NCI-H526 treated with DMSO at 0.1 percent for 48 hours (cell line): Measurements from ENCODE around the gene F2RL2.
"Not testable (repeated sequence)": the region's sequence is repeated elsewhere in the genome, so short reads cannot be mapped to it uniquely, and the experiment has no call there.

Source experiments
- DNase-seq: peaks from one replicate; lab custom pipeline; 2025; lab: John Stamatoyannopoulos, UW

F2RL2 gene

DNA sequence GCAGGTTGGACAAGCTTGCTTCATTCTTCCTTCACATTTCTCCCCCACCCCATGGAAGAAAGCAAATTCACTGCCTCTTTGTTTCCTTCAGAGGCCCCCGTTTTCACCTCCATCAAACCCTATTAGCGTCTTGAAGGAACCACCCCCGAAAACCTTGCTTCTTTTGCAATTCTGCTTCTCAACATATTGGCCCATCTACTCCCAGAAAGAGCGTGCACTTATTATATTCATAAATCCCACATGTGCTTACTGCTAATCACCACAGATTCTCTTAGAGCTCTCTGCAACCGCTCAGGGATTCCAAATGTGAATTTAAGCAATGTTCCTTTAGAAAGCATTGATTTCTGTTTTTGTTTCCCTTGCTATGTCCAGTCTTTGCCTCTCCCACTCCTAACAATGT, 1.1 kb downstream of the F2RL2 start:
- no peak for DNase-seq

DNA sequence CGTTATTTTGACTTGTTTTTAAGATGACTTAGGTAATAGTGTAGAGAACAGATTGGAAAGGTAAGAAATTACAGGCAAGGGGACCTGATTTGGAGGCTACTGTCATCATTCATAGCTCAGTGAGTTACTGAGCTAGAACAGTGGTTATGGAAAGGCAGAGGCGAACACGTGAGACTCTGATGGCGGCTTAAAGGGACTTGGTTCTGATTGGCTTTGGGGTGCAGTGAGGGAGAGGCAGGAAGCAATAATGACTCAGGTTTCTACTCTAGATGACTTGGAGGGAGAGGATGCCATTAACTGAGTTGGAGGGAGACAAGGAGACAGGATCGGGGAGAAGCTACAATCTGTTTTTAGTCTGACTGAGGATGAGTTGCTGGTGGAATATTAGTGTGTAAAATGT, 3.0 kb downstream of the F2RL2 start:
- DNase-seq, result no peak

DNA sequence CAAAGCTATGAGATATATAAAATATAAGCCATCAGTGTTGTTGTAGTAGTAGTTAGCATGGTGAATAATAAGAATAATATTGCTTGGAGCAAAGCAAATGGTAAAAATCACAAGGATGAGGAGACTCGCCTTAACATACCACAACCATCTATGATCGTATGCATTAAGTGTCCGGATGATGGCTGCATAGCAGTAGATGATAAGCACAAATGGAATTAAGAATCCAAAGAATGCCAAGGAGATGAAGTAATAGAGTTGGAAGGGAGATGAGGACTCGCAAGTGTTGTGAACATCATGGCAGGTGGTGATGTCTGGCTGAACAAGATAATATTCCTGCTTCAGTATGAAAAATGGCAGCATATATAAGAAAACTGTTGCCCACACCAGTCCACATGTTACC, 5.5 kb downstream of the F2RL2 start:
- no peak for DNase-seq

DNA sequence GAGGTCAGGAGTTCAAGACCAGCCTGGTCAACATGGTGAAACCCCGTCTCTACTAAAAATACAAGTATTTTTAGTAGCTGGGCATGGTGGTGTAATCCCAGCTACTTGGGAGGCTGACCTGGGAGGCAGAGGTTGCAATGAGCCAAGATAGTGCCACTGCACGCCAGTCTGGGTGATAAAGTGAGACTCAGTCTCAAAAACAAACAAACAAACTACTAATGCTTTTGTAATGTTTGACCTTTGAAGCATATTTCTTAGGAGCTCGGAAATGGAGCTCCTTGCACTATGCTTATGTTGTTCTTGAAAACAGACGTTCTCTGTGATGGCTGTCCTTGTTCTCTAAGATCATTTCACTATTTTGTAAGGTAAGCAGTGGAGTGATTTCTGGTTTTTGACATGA, 6.0 kb downstream of the F2RL2 start:
- no peak for DNase-seq

DNA sequence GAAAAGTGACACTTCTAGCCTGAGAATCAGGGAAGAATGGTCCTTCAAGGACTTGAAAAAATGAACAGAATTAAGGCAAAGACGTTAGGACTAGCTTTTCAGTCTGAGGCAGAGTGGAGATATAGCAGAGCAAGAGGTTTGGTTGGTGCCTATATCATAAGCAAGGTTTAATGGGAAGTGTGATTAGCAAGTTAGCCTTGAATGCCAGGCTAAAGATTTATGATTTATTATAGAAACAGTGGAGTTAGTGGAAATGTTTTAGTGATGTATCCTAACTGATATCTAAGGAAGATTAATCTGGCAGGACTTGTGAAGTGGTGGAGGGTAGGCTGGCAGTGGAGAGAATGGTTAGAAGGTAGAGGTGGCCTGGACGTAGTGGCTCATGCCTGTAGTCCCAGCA, 7.0 kb downstream of the F2RL2 start:
- no peak for DNase-seq

DNA sequence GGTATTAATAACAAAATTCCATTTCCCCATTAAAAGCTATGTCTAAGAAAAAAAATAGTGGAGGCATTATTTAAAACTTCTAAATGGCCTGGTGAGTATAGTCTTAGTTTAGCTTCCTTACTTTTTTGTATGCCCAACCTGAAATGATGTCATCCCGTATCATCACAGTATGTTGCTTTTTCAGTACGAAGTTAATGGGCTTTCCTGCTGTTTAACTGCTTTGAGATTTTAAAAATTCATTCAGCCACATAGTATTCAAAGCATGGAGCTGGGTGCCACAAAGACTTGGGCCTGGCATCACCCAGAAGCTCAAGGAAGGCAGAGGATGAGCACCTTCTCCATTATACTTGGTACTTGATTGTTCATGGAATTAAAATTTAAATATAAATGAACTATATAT, 7.4 kb downstream of the F2RL2 start:
- no peak for DNase-seq

DNA sequence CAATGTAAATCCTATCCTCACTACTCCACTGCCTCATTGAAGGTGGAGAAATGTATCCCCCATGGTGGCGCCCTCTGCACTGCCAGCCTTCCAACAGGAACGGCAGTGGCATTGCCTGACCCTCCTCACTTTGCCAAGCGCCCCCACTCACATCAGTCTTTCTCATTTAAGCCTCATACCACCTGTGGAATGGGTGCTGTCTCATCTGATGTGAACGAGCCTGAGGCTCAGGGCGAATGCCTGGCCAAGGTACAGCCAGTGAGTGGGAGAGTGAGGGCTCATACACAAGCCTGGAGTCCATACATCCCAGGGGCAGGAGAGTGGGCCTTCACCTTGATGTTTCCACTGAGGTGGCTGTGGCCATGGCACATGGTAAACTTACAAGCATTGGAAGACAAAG, 10.3 kb downstream of the F2RL2 start:
- no peak for DNase-seq

DNA sequence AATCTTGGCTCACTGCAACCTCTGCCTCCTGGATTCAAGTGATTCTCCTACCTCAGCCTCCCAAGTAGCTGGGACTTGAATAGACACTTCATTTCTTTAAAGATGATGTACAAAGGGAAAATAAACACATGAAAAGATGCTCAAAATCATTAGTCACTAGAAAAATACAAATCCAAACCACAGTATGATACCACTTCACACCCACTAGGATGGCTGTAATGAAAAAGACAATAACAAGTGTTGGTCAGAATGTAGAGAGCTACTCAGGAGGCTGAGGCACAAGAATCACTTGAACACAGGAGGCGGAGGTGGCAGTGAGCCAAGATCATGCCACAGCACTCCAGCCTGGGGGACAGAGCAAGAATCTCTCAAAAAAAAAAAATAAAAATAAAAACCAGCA, 13.0 kb downstream of the F2RL2 start:
- DNase-seq, result no peak

DNA sequence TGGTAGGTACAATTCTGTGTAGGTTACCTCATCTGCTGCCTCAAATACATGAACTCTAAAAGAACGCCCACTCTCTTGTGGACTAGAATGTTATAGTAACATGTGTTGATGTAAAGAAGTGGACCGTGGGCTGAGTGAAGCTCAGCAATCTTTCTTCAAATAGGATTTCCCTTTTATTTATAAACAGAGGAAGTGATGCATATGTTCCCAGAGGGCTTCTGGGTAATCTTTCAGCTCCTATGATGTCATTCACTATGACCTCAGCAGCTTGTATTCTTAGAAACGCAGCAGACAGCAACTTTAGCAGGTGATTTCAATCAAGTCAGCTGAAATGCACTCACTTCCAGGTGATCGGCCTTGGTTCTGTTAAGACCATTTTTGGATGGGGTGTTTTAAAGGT, 14.4 kb downstream of the F2RL2 start:
- no peak for DNase-seq

DNA sequence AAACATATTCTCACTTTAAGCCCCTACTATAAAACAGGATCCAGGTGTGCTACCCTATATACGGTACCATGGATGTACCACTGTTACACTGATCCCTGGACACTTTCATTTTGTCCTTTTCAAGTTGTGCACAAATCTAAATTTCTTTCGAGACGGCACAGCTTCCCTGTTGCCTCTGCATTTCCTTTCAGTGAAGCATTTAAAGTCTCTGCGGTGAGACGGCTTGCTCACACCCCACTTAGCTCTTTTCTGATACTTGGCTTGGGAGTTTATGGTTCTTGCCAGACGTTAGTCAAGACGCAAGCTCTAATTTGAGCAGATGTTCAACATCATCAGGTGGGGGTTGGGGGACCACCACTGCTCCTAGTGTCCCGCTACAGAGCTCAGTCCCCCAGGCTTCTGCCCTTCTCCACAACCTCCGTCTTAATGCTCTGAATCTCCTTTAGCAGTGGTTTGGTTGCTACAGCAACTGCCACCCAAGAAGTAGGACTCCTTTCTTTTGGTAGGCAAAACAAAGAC, 15.8 kb downstream of the F2RL2 start:
- no peak for DNase-seq

DNA sequence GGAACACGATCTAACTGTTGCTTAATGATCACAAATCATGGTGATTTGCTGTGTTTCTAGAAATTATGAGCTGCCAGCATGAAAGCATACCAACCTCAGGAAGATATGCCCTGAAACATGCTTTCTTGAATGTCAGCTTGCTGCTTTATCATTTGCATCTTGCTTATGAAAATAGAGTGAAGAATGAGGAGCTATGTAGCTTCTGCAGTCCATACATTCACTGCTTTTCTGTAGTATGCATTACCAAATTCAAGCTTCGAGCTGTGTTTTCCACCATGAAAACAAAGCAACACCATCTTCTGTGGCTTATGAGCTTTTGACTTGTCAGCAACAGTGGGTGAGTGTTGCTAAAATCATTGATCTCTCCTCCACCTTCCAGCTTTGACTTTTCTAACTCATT, 16.5 kb downstream of the F2RL2 start:
- DNase-seq, result no peak

DNA sequence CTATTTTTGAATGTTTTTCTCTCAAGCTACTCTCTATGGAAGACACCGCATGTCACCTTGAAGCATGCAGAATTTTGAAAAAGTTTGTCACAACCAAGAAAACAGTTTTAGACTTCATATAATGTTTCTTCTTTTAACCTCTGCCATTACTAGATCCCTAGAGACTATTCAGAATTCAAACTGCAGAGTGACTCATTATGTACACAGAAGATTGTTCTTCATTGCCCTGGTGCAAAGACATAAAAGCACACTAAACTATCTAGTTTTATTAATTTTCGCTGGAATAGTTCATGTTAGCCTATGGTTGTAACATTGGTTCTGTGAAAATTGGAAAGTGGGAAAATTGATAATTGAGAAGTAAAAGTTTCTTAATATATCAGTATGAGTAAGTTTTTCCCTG, 18.4 kb downstream of the F2RL2 start:
- DNase-seq, result no peak

DNA sequence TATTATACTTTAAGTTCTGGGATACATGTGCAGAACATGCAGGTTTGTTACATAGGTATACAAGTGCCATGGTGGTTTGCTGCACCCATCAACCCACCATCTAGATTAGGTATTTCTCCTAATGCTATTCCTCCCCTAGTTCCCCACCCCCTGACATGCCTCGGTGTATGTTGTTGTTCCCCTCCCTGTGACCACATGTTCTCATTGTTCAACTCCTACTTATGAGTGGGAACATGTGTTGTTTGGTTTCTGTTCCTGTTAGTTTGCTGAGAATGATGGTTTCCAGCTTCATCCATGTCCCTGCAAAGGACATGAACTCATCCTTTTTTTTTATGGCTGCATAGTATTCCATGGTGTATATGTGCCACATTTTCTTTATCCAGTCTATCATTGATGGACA, 19.2 kb downstream of the F2RL2 start:
- not testable (repeated sequence) for DNase-seq

DNA sequence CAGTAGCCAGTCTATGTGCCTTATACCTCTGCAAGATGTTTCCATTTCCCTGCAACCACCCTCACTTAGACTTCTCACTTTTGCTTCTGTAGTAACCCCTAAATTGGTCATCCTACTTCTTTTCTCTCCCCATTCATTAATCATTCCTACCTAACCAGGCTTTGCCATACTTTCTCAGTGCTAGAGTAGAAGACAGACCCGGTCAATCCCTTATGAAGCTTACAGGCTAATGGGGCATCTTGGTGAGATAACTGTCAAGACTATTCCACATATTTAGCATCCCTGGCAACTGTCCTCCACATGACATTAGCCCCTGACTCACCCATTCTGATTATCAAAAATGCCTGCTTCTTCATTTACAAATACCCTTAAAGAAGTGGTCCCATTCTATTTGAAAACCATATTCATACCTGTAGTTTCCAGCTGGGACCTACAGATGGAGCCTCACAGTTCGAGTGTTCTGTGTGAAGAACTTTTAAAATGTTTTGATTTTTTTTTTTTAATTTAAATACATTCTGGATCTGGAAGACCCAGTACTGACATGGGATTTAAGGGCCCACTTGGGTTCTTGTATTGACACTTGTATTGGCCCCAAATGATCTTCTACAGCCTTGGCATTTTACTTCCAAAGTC, 21.0 kb downstream of the F2RL2 start:
- no peak for DNase-seq

DNA sequence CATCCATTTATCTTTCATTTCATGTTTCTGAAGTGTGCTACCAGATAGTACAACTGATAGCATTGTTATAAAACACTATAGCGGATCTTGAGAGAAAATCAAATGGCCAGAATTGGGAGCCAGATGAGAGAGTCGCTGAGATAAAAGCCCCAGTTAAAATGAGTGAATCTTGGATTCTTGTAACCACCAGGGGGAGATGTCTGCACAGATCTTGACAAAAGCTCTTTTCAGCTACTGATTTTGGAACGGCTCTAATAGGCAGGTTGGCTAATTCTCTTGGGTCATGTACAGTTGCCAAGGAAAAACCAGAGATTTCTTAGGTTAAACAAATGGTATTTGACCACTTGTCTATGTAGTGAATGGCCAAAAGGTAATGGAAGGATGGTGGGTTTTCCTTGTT, 21.7 kb downstream of the F2RL2 start:
- no peak for DNase-seq

DNA sequence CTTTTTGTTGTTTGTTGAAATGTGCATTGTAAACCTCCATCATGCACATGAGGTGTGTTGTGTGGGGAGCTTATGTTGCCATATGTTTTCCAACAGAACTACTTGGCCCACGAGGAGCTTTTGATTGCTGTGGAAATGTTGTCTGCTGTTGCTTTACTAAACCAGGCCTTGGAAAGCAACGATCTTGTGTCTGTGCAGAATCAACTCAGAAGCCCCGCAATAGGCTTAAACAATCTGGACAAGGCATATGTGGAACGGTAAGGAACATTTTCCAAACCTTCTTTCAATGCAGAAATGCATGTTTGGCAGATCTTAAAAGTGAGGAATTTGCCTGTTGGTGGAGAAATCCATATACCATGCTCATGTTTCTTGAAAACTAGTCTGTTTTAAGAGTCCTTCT, 22.5 kb downstream of the F2RL2 start:
- DNase-seq, result no peak

DNA sequence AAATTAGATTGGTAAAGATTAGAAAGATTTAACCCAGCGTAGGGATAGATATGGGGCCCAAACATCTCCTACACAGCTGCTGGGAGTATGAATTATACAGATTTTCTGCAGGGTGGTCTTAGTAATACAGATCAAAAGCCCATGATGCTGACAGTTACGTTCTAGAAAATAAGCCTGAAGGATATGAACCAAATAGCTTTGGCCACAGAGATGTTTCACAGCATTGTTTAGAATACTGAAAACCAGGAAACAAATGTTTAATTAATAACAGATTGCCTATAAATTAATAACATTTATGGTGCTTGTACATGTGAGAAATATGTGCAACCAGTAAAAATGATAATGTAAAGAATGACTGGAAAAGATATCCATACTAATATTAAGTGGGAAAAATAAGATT, 24.7 kb downstream of the F2RL2 start:
- DNase-seq, result no peak

DNA sequence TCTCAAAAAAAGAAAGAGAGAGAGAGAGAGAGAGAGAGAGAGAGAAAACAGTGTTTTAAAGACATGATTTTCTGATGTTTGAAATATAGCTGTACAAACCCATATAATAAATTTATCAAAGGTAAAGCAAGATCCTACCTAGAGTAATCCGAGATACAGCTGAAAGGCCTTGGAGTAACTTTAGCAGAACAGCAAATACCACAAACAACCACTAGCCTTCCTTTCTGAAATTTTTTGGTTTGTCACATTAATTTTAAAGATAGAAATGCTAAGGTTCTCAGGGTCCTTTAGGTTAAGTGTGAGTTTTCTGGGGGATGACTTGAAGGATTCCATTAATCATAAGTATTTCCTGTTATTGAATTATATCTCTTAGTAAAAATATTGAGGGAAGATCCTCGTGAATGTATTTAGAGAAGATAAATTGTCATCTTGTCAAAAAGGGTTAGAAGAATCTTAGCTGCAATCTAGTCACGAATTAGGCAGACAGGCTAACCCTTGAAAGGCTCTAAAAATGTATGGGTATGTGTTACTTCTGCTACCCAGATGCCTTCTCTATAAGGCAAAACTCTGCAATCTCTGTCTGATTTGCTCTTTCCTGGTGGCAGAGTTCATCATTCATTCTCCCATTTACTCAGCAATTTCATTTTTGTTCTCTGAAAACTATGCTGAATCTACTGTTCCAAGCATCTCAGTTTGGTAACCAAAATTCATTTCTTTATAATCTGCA, 27.3 kb downstream of the F2RL2 start:
- DNase-seq, result no peak

DNA sequence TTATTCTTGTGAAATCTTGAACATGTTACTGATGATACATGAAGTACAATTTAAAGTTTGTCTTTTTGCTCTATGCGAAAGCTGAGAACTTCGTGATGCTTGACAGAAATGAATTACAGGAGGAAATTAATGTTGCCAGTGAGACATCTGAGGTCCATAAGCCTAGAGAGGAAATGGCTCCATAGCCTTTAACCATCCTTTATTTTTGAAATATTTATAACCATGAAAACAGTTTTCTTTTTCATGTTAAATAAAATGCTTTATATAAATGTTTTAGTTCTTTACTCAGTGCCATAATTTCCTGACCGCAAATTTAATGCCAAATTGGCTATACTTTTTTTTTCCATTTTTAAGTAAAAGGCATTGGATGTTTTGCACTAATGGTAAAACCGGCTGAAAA, 29.1 kb downstream of the F2RL2 start:
- no peak for DNase-seq

DNA sequence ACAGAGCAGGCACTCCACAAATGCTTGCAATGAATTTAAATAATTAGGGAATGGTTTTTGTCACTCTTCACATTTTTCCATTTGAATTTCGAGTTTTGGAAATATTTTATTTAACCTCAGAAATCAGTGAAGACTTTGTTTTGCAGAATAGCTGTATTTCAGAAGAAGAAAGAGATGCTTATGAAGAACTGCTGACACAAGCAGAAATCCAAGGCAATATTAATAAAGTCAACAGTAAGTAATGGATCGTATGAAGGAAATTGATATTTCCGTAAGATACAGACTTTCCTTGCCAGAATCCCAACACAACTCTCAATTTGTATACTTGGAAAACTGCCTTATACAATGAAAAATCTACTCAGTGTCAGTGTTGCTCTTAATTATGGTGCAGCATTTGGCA, 30.5 kb downstream of the F2RL2 start:
- no peak for DNase-seq

DNA sequence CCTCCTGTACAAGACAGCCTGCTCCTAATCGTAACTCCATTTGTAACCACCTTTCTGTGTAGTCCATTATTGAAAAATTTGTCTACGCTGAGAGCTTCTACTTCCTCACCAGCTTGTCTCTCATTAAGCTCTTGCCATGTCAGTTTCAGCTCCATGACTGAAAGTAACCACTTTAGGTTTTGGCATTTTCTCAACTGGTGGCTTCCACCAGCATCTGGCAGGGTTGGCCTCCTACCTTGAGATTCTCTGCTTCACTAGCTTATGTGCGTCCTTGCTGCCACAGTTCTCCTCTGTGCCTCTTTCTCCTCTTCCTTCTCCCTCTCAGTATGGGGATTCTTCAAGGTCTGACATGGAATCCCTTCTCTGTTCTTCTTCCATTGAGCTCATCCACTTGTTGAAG, 31.8 kb downstream of the F2RL2 start:
- no peak for DNase-seq

DNA sequence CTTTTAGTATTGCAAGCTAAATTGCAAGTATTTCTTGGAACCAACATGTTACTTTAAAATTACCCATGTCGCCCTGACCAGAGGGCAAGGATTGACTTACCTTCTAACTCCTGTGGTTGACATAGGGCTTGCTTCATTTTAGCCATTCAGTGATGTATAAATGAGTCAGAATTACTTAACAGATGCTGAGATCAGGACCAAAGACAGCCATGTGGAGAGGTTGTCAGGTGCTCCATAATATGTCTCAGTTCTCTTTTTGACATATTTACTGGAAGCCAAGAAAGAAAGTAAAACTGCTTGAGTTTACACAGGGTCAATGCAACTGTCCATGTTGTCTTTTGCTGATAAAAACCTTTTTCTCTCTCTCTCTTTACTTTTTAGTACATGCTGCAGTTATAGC, 33.2 kb downstream of the F2RL2 start:
- DNase-seq, result no peak

DNA sequence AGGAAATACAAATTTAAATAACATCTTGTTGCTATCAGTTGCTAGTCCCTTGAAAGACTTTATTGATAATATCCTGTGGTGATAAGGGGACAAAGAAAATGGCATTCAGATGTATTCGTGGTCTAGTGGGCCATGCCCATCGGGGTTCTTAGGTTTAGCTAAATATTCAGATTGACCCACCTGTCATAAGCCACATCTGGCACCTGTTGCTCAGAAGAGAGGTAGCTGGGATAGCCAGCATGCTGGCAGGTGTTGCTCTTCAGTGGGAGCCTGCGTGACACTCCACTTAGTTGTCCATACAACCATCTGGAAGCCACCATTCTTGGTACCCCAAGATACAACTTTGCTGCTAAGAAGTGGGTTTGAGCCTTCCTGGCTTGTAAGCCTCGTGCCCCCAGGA, 36.7 kb downstream of the F2RL2 start:
- no peak for DNase-seq

DNA sequence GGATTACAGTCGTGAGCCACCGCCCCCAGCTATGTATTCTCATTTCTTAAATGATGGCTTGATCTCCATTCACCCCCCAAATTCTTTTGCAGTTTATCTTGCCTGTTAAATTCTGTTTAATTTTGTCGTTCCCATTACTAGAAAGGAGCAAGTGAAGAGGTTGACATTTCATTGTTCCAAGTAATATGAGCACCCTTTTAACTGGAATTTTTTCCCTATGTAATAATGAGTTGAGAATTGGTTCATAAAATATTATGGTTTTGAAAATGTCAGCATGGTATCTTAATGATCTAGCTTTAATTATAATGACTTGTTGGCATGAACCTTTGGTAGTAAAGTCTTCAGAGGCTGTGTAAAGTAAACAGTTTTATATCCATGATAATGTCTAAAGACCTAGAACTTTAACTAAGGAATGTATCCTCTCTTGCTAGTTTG, 37.4 kb downstream of the F2RL2 start:
- no peak for DNase-seq
